Kidney (tissue), 14 donors: Measurements from ENCODE around the gene NDUFV3. TPM values are rescaled to one million over a fixed set of nuclear protein-coding genes. Genes with fewer than 3 reads are reported as not detected.

ENCODE experiments used
- DNase-seq, 5 donors: peaks; one replicate each; pipeline ENCODE4 v3.0.0-alpha.2; 2013 to 2020
- FAIRE-seq: peaks from 2 replicates; lab custom pipeline; 2012; peaks lifted over from hg19 to GRCh38; lab: Jason Lieb, UNC
- H3K27ac ChIP-seq, 2 donors: one replicate each; pipeline ENCODE4 v1.7.0; 2013; ENCODE audit warnings: low read depth in 2 of 2, low read length in 2 of 2, inconsistent platforms in 1 of 2
- H3K27me3 ChIP-seq: one replicate; pipeline ENCODE4 v1.7.1; 2013; ENCODE audit warnings: low read length, inconsistent platforms; ENCODE audit not compliant: control insufficient read depth, insufficient read depth
- H3K36me3 ChIP-seq, 3 donors: one replicate each; pipeline versions ENCODE4 v1.7.0 to v1.7.1; 2013; ENCODE audit warnings: low read length in 3 of 3, control low read depth in 1 of 3, inconsistent platforms in 1 of 3; ENCODE audit not compliant: insufficient read depth in 3 of 3, control insufficient read depth in 2 of 3
- H3K4me1 ChIP-seq, 3 donors: one replicate each; pipeline versions ENCODE4 v1.7.0 to v1.7.1; 2013; ENCODE audit warnings: low read length in 3 of 3, inconsistent platforms in 1 of 3, low read depth in 1 of 3; ENCODE audit not compliant: control insufficient read depth in 2 of 3, insufficient read depth in 2 of 3
- H3K4me3 ChIP-seq, 3 donors: one replicate each; pipeline versions ENCODE4 v1.7.0 to v1.8.1; 2013; ENCODE audit warnings: low read length in 3 of 3, control low read depth in 1 of 3, inconsistent platforms in 1 of 3
- H3K9ac ChIP-seq, 3 donors: one replicate each; pipeline versions ENCODE4 v1.7.0 to v1.7.1; 2013; ENCODE audit warnings: low read length in 3 of 3, control low read depth in 1 of 3, inconsistent platforms in 1 of 3
- H3K9me3 ChIP-seq, 3 donors: one replicate each; pipeline versions ENCODE4 v1.7.0 to v1.7.1; 2013; ENCODE audit warnings: low read length in 3 of 3, control low read depth in 1 of 3, inconsistent platforms in 1 of 3; ENCODE audit not compliant: control insufficient read depth in 2 of 3, insufficient read depth in 1 of 3
- intact Hi-C: fragments of 100-400 bp; cut with DNase I; formaldehyde crosslinking; loops from one replicate; pipeline ENCODE4 v1.11.1; 2022
- polyA plus RNA-seq: library from polyadenylated mRNA; stranded (reverse); fragments of 350-450 nt; fragmentation: Illumina TruSeq; extraction: RNeasy Lipid Tissue Mini Kit (QIAGEN cat#74804); gene quantifications from one replicate; pipeline ENCODE4 v1.2.3, GENCODE V29; 2014; ENCODE audit warnings: low read depth, low replicate concordance; ENCODE audit not compliant: insufficient read depth
- total RNA-seq: library from RNA; stranded (reverse); fragmentation: NEBNext Ultra II Directional; extraction: Animal tissue kit (Norgen Biotek cat#: 25700); gene quantifications from one replicate; pipeline ENCODE4 v1.2.1, GENCODE V29; 2021
- TF ChIP-seq, protein P1 (sequence below): IDR thresholded peaks from 3 replicates; pipeline ENCODE4 v1.5.1; 2012; ENCODE audit warnings: mild to moderate bottlenecking, moderate library complexity, borderline replicate concordance; ENCODE audit not compliant: insufficient read depth; ENCODE audit errors: extremely low read depth
- donor health status: control.
- donor health status: control.
- donor health status: control.
- donor health status: control.
- donor health status: control.
- donor health status: DM: yes; HTN: yes; CAD: no.
- donor health status: Normal renal cell carcinoma (clear cell type).

NDUFV3 gene
- total and polyA plus RNA-seq, 2 donors from 2014 or later, result 29.6 to 37.0 TPM

DNA sequence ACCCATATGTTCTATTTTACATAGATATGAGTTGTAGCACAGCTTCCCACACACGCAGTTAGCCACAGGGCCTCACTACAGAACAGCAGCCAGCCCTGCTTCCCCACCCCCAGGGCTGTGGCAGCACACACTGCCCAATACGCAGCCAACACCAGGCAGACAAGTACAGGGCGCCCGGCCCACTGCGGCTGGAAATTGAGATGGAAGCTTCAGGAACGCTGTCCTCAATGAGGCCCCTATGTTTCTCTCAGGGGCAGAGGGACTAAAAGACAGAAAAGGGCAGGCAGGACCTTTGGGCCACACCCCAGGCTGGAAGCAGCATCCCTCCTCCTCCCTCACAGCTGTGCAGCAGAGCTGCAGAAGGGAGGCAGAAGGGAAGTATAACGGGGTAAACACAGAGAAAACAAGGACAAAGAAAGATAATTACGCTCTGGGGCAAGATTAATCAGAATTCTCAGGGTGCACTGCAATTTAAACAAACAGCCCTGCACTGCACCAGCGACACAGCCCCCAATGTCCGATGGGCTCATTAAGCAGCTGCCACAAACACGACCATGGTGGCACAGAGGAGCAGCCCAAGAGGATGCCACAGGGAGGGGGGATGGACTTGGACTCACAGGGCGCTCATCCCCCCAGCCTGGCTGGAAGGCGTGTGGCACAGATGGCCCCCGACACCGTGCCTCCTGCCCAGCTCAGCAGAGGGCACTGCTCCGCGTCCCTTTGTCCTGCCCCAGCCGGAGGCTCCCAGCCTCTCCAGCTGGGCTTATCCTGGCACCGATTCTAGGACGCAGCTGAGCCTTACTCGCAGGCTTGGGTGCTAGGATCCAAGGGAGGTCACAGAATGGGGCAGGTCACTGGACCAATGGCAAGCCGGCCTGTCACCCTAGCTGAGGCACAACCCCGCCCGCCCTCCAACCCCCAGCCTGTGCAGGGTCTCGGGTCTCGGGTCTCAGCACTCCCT, 28.0 kb upstream of the NDUFV3 start:
- intact Hi-C loops, result no loop called here
- Histone ChIP-seq H3K4me3 (no peak overlapping the region), H3K27ac (no peak overlapping the region), H3K9me3 (no peaks in the 10 kb centered on the region), H3K36me3 (peaks cover 4 to 37% (median 17%) of the 10 kb centered on the region in 3 donors), H3K9ac (no peak overlapping the region), H3K27me3 (no peaks in the 10 kb centered on the region), H3K4me1 (no peaks in the 10 kb centered on the region)
- TF ChIP-seq, protein P1, sequence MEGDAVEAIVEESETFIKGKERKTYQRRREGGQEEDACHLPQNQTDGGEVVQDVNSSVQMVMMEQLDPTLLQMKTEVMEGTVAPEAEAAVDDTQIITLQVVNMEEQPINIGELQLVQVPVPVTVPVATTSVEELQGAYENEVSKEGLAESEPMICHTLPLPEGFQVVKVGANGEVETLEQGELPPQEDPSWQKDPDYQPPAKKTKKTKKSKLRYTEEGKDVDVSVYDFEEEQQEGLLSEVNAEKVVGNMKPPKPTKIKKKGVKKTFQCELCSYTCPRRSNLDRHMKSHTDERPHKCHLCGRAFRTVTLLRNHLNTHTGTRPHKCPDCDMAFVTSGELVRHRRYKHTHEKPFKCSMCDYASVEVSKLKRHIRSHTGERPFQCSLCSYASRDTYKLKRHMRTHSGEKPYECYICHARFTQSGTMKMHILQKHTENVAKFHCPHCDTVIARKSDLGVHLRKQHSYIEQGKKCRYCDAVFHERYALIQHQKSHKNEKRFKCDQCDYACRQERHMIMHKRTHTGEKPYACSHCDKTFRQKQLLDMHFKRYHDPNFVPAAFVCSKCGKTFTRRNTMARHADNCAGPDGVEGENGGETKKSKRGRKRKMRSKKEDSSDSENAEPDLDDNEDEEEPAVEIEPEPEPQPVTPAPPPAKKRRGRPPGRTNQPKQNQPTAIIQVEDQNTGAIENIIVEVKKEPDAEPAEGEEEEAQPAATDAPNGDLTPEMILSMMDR, result no peak
- FAIRE-seq (no peak), DNase-seq (peak in 1 of 5 donors; percentile 57)

DNA sequence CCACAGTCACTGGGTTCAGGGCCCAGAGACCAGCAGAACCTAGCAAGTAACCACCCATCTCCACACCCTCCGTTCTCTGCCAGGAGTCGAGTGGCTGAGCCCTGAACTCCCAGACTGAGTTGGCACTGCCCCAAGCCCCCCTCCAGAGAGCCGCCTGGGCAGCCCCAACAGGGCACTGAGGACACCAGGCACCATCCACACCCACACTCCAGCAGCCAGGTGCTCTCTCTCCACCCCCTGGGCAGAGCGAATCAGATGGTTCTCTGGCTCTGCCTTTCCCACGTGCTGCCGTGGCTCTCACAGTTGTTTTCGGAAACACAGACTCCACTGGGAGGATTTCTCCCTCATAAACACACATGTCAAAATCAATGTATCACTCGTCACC, 27.3 kb upstream of the NDUFV3 start:
- Histone ChIP-seq H3K4me3 (no peak overlapping the region), H3K27ac (no peak overlapping the region), H3K9me3 (no peaks in the 10 kb centered on the region), H3K36me3 (peaks cover 4 to 37% (median 18%) of the 10 kb centered on the region in 3 donors), H3K9ac (no peak overlapping the region), H3K27me3 (no peaks in the 10 kb centered on the region), H3K4me1 (no peaks in the 10 kb centered on the region)
- TF ChIP-seq, protein P1, result no peak
- intact Hi-C loops, result no loop called here
- FAIRE-seq, result no peak
- peak in 1 of 5 donors; percentile 73 for DNase-seq

DNA sequence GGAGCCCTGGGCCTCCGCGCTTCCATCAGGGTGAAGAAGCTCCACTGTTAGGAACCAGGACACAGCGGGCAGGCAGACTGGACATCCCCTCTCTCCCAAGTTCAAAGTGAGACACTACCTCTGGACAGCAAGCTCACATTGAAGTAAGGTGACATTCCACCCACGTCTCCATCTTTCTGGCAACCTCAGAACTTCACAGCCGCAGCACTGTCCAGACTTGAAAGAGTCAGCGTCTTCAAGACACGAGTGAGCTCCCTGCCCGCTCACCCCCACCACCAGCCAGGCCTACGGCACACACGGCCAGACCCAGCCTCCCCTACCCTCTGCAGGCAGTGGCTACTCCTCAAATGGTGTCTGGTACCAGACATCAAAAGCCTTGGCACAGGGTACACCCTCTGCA, 24.9 kb upstream of the NDUFV3 start:
- TF ChIP-seq, protein P1, result no peak
- peaks cover 3 to 36% (median 19%) of the 10 kb centered on the region in 3 donors for H3K36me3 ChIP-seq
- no peak for FAIRE-seq
- intact Hi-C loops, result no loop called here
- no peak overlapping the region for H3K27ac ChIP-seq
- no peak overlapping the region for H3K9ac ChIP-seq
- DNase-seq, result peak in 1 of 5 donors; percentile 44
- H3K27me3 ChIP-seq, result no peaks in the 10 kb centered on the region
- no peaks in the 10 kb centered on the region for H3K9me3 ChIP-seq
- no peak overlapping the region for H3K4me3 ChIP-seq
- no peaks in the 10 kb centered on the region for H3K4me1 ChIP-seq
